Uterus (tissue), 2 donors: Measurements from ENCODE around the gene RGS1.

Experiments
- POLR2A ChIP-seq, 2 donors: fragments of 450-650 bp; IDR thresholded peaks; one replicate each; pipeline ENCODE4 v1.6.1; 2016; ENCODE audit warnings: antibody characterized with exemption in 2 of 2, mild to moderate bottlenecking in 1 of 2, moderate library complexity in 1 of 2
- TF ChIP-seq, protein P1 (sequence below), 4 experiments: fragments of 200-600 bp in 2 of 4; fragments of 450-650 bp in 2 of 4; sonication (generic) in 2 of 4; IDR thresholded peaks; one replicate each; pipeline ENCODE4 v1.5.1; 2016 to 2019; ENCODE audit warnings: antibody characterized with exemption in 4 of 4, mild to moderate bottlenecking in 2 of 4, moderate library complexity in 1 of 4

DNA sequence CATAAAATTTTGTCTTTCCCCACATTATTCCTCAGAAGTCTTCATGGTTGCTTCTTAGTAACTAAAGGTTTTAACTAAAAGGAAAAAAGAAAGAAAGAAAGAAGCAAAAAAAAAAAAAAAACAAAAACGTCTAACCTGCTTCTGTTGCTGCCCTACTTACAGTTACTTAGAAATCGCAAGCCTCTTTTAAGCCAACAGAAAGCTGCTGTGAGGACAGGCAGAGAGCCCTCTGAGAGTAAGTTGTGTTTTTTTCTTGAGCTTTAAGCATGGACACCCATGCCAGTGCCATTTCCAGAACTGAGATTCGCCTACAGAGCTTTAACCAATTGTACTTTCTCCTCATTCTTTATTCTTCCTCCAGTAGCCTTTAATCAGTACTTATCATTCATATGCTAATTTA, 25.6 kb upstream of the RGS1 start:
- TF ChIP-seq, protein P1, sequence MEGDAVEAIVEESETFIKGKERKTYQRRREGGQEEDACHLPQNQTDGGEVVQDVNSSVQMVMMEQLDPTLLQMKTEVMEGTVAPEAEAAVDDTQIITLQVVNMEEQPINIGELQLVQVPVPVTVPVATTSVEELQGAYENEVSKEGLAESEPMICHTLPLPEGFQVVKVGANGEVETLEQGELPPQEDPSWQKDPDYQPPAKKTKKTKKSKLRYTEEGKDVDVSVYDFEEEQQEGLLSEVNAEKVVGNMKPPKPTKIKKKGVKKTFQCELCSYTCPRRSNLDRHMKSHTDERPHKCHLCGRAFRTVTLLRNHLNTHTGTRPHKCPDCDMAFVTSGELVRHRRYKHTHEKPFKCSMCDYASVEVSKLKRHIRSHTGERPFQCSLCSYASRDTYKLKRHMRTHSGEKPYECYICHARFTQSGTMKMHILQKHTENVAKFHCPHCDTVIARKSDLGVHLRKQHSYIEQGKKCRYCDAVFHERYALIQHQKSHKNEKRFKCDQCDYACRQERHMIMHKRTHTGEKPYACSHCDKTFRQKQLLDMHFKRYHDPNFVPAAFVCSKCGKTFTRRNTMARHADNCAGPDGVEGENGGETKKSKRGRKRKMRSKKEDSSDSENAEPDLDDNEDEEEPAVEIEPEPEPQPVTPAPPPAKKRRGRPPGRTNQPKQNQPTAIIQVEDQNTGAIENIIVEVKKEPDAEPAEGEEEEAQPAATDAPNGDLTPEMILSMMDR (IDR thresholded peaks at IDR 0.05), result no peak
- TF ChIP-seq POLR2A (IDR thresholded peaks at IDR 0.05), result no peak
